ENCODE data around the gene P2RX4. TPM values are rescaled to one million over a fixed set of nuclear protein-coding genes. Genes with fewer than 3 reads are reported as not detected.
"Not testable (repeated sequence)": the region's sequence is repeated elsewhere in the genome, so short reads cannot be mapped to it uniquely, and the experiment has no call there.

The P2RX4 gene
- total RNA-seq, 1 donor from 2014 or later, result 11.4 TPM

GRCh38 chr12:121245031-121245430, 35.1 kb downstream of the P2RX4 start:
- no peak for DNase-seq

GRCh38 chr12:121245951-121246350, 36.0 kb downstream of the P2RX4 start:
- DNase-seq, result no peak

GRCh38 chr12:121246893-121247557, 37.1 kb downstream of the P2RX4 start:
- DNase-seq, result no peak

GRCh38 chr12:121248622-121249021, 38.7 kb downstream of the P2RX4 start:
- DNase-seq, result no peak

DNA sequence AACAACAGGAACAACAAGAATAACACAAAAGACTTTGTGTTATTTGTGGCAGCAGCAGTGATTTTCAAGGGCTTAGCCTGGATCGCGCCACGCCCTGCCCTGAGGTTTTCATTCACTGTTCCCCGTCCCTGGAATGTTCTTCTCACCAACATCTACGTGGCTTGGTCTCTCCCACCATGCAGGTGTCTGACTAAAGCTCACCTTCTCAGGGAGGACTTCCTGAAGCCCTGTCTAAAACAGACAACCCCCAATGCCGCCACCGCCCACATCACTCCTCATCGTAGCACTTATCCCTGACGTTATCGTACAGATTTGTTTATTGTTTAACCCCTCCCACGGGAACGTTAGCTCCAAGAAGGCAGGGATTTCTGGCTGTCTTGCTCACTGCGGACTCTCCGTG, 40.4 kb downstream of the P2RX4 start:
- DNase-seq, result no peak

- DNase-seq, result no peak
These were observed 41.9 kb downstream of the P2RX4 start for GRCh38 chr12:121251838-121252237.

GRCh38 chr12:121252712-121253345, 42.9 kb downstream of the P2RX4 start:
- no peak for DNase-seq

- no peak for DNase-seq
These were observed 43.9 kb downstream of the P2RX4 start for GRCh38 chr12:121253638-121254335.

- no peak for DNase-seq
These were observed 45.5 kb downstream of the P2RX4 start for GRCh38 chr12:121255433-121255832.

- DNase-seq, result not testable (repeated sequence)
These were observed 47.9 kb downstream of the P2RX4 start for GRCh38 chr12:121257704-121258449.

DNA sequence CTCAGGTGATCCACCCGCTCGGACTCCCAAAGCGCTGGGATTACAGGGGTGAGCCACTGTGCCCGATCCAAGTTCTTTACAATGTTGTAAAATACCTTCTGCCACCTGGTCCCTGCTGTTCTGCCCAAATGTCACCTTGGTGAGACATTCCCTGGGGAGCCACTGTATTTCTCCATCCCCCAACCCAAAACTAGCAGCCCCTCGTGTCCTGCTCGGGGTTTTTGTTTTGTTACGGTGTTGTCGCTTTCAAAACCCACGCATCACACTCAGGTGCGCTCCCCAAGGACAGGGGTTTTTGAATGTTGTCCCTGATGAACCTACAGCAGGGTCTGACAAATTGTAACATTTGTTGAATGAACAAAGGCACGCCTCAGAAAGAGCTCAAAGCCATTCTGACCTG, 49.1 kb downstream of the P2RX4 start:
- DNase-seq, result no peak

DNA sequence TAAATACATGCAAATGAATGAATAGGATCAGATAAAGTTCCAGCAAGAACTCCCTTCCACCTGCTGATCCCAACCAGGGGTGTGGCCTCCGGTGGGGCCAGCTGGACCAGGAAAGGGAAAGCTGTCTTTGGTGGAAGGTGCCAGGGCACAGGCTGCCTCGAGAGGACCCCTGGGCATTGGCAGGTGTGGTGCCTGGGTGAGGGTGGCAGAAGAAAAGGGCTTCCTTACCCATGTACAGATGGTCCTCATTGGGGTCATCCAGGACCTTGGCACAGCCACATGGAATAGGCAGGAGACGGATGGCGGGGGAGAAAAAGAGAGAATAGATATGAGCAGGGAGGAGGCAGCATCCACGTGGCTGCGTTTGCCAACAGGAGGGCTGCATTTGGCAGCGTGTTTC, 50.2 kb downstream of the P2RX4 start:
- DNase-seq, result no peak

DNA sequence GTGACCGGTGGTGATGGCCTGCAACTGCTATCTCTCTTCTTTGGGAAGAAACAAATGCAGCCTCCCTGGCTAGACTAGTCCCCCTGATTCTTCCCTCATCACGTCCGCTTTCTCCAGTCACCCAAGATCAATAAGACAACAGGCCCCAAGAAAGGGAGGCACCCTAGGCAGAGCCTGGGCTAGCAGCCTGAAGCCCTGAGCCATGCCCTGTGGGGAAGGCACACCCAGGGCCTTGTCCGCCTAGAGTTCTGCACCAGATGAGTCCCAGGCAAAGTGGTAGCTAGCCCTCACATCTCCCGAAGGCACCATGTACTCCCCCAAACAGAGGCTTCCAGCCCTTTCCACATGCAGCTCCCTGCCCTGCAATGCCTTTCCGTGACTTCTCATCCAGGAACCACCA, 51.5 kb downstream of the P2RX4 start:
- DNase-seq, result no peak

DNA sequence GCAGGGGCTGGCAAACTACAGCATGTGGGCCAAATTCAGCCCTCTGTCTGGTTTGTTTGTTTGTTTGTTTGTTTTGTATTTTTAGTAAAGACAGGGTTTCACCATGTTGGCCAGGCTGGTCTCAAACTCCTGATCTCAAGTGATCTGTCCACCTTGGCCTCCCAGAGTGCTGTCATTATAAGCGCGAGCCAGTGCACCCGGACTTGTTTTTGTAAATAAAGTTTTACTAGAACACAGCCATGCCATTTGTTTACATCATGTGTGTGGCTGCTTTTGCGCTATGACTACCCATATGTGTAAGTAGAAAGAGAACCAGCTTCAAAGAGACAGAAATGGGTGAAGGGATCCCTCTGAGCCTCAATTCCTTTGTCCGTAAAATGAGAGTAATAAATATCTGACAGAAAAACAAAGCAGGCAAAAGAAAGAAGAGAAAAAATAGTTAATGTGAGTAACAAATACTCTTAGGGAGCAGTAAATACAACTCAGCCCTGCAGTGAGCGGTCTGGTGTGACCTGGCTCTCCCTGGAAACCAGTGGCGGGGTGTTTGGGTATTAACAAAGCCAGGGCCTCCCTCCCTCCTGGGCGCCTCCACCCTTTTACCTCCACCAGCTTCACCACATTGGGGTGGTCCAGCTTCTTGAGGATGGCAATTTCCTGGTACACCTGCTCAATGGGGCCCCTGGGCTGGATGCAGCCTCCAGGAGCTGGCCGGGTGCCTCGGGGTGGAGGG, 53.4 kb downstream of the P2RX4 start:
- no peak for DNase-seq

GRCh38 chr12:121264135-121264534, 54.2 kb downstream of the P2RX4 start:
- no peak for DNase-seq

DNA sequence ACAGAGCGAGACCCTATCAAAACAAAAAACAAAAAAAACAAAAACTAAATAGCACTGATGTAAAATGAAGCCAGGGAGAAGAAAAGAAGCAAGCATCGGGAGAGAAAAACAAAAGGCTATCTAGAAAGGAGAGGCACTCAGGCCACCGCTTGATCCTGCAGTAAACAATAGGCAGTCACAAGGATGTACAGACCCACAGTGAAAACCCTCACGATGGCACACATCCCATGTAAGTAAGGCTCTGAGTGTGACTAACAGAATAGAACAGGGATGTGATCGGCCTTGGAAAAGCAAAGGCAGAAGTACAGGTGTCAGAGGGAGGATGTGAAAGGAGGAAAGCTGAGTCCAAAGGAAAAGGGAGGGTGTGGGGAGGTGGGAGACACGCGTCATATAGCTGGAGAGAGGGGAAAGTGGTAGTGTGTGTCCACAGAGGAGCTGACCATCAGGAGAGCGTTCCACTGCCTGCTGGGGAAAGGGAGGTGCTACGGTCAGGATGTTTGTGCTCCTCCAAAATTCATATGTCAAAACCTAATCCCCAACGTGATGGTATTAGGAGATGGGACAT, 55.1 kb downstream of the P2RX4 start:
- DNase-seq, result no peak

GRCh38 chr12:121267822-121268221, 57.9 kb downstream of the P2RX4 start:
- no peak for DNase-seq

GRCh38 chr12:121273364-121273896, 63.5 kb downstream of the P2RX4 start:
- DNase-seq, result no peak

- DNase-seq, result no peak
These were observed 64.3 kb downstream of the P2RX4 start for GRCh38 chr12:121274036-121274763.

- no peak for DNase-seq
These were observed 67.4 kb downstream of the P2RX4 start for GRCh38 chr12:121277374-121277759.

All from tongue (tissue), 2 donors.